Brain microvascular endothelial cell (primary cell): Measurements from ENCODE around the gene LRRC4C.

Experiments
- DNase-seq: peaks from one replicate; pipeline ENCODE4 v3.0.0-alpha.2; 2020
- H3K27ac ChIP-seq: fragments of 250-450 bp; sonication (Bioruptor Pico); 2 replicates; pipeline ENCODE4 v1.5.1; 2020; ENCODE audit warnings: mild to moderate bottlenecking, moderate library complexity
- H3K27me3 ChIP-seq: fragments of 250-450 bp; sonication (Bioruptor Pico); replicated peaks from 2 replicates; pipeline ENCODE4 v1.5.1; 2020; ENCODE audit warnings: mild to moderate bottlenecking
- H3K36me3 ChIP-seq: fragments of 250-450 bp; sonication (Bioruptor Pico); replicated peaks from 2 replicates; pipeline ENCODE4 v1.5.1; 2020; ENCODE audit warnings: mild to moderate bottlenecking
- H3K4me3 ChIP-seq: 2 replicates; pipeline ENCODE4 v1.5.1; 2011; ENCODE audit warnings: low read depth, mild to moderate bottlenecking, control low read depth, low read length, moderate library complexity
- in situ Hi-C: cut with HindIII; loops from 2 replicates; pipeline ENCODE4 v1.10.0; 2017; ENCODE audit warnings: low sequenced_read_pairs, low pct_ligation_motif_present
- TF ChIP-seq, protein P1 (sequence below): IDR thresholded peaks from 2 replicates; pipeline ENCODE4 v1.5.1; 2011; ENCODE audit warnings: low read depth, mild to moderate bottlenecking, moderate library complexity, low read length, control low read depth, inconsistent platforms; ENCODE audit errors: missing control alignments

Gene LRRC4C

DNA sequence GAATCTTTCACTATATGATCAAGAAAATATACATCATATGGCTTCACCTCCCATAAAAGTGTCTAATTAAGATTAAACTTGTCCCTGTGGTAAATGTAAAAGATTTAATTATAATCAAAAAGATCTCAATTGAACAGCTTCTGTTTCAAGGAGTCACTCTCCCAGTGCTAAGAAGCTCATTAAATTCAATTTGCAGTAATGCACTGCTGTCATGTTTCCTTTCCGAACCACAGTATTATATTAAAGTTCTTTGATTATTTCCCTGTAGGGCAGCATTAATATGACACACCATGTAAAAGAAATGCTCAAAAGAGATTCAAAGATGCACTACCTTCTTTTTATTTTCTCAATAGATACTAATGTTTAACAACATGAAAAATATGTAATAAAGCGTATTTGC, 758.4 kb downstream of the LRRC4C start:
- H3K27me3 ChIP-seq: no peaks in the 10 kb centered on the region
- no peak for DNase-seq
- in situ Hi-C loops: no loop called here
- TF ChIP-seq, protein P1, sequence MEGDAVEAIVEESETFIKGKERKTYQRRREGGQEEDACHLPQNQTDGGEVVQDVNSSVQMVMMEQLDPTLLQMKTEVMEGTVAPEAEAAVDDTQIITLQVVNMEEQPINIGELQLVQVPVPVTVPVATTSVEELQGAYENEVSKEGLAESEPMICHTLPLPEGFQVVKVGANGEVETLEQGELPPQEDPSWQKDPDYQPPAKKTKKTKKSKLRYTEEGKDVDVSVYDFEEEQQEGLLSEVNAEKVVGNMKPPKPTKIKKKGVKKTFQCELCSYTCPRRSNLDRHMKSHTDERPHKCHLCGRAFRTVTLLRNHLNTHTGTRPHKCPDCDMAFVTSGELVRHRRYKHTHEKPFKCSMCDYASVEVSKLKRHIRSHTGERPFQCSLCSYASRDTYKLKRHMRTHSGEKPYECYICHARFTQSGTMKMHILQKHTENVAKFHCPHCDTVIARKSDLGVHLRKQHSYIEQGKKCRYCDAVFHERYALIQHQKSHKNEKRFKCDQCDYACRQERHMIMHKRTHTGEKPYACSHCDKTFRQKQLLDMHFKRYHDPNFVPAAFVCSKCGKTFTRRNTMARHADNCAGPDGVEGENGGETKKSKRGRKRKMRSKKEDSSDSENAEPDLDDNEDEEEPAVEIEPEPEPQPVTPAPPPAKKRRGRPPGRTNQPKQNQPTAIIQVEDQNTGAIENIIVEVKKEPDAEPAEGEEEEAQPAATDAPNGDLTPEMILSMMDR: no peak
- H3K4me3 ChIP-seq: no peak overlapping the region
- H3K36me3 ChIP-seq: no peaks in the 10 kb centered on the region
- H3K27ac ChIP-seq: no peak overlapping the region

DNA sequence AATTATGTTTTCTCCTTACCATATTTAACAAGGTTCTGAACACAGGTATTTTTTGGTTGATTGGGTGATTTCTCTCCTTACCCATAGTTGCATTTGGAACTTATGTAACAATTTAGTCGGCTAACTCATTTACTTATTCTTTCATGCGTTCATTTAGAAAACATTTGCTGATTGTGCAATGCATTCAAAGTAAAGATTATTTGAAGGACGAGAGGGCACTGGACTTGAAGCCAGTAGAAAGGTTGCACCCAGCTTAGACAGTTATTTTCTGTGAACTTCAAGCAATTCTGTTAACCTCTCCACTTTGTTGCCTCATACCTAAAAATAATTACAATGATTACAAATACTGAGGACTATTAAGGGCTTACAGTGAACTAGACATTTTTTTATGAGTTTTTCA, 769.6 kb downstream of the LRRC4C start:
- Histone ChIP-seq H3K27me3 (no peaks in the 10 kb centered on the region), H3K4me3 (no peak overlapping the region), H3K36me3 (no peaks in the 10 kb centered on the region), H3K27ac (no peak overlapping the region)
- DNase-seq: no peak
- TF ChIP-seq, protein P1: no peak
- in situ Hi-C loops: no loop called here

DNA sequence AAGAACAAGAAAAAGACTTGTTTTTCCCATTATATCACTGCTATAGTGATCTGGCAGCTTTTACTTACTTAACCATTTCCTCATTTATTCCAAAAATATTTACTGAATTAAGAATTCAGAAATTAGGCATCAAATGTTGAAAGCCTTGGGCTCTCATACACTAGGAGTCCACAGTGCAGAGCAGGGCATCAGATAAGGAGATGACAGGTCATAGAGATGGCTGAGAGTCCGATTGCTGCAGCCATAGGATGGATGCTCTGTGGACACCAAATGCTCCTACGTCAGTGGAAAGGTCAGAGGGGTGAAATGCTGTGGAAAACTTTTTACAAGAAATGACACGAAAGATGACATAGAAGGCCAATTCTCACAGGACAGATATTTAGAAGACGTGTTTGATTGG, 771.1 kb downstream of the LRRC4C start:
- Histone ChIP-seq H3K27me3 (no peaks in the 10 kb centered on the region), H3K36me3 (no peaks in the 10 kb centered on the region), H3K27ac (no peak overlapping the region), H3K4me3 (no peak overlapping the region)
- no peak for DNase-seq
- in situ Hi-C loops: no loop called here
- TF ChIP-seq, protein P1: no peak

DNA sequence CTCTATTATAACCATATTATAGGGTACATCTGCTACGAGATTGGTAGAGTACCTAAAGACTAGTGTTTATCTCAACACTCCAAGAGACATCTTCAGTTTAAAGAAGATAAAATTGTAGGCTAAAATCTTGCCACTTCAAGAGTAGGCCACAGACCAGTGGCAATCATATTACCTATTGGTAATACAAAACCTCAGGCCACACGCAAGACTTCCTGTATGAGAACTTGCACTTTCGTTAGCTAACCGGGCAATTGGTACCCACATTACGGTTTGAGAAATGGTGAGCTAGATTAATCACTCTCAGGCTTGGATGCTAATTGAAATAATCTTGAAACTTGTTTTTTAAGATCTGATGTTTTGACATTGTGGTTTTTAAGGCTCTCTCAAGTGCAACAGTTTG, 772.7 kb downstream of the LRRC4C start:
- Histone ChIP-seq H3K27me3 (no peaks in the 10 kb centered on the region), H3K36me3 (no peaks in the 10 kb centered on the region), H3K4me3 (no peak overlapping the region), H3K27ac (no peak overlapping the region)
- DNase-seq: no peak
- in situ Hi-C loops: no loop called here
- TF ChIP-seq, protein P1: no peak

DNA sequence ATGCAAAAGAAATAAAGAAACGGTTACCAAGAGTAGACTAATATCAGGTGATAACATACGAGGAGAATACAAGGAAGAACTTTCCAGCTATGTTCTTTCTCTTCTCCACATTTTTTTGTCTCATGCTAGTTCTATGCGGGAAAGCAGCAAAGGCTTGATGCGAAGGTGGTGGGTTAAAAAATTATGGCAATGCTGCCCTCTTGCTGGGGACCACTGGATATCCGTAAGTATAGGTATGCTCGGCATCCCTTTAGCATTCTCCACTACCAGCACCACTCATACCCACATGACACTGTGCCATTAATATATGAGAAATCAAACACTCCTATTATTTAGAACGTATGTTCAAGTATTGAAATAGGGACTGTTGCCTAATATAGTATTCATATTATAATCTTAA, 776.4 kb downstream of the LRRC4C start:
- H3K4me3 ChIP-seq: no peak overlapping the region
- TF ChIP-seq, protein P1: no peak
- in situ Hi-C loops: no loop called here
- H3K27ac ChIP-seq: no peak overlapping the region
- no peaks in the 10 kb centered on the region for H3K36me3 ChIP-seq
- H3K27me3 ChIP-seq: no peaks in the 10 kb centered on the region
- DNase-seq: no peak

DNA sequence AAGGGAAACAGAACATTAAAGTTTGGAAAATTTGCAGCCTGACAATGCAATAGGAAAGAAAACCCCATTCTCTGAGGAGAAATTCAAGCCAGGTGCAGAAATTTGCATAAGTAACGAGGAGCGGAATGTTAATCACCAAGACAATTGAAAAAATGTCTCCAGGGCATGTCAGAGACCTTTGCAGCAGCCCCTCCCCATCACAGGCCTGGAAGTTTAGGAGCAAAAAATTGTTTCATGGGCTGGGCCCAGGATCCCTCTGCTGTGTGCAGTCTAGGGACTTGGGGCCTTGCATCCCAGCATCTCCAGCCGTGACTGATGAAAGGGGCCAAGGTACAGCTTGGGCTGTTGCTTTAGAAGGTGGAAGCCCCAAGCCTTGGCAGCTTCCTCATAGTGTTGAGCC, 780.2 kb downstream of the LRRC4C start:
- TF ChIP-seq, protein P1: no peak

More for the DNA sequence above, 780.2 kb downstream of the LRRC4C start:
- Histone ChIP-seq H3K27me3 (no peaks in the 10 kb centered on the region), H3K4me3 (no peak overlapping the region), H3K36me3 (no peaks in the 10 kb centered on the region), H3K27ac (no peak overlapping the region)
- in situ Hi-C loops: no loop called here
- DNase-seq: no peak
